Sigmoid colon (tissue), 7 donors: ENCODE measurements around the gene NMUR1. TPM values are rescaled to one million over a fixed set of nuclear protein-coding genes. Genes with fewer than 3 reads are reported as not detected.
A peak's percentile ranks its signal among the peaks of the same experiment; 100 is the strongest.
"Not testable (repeated sequence)": the region's sequence is repeated elsewhere in the genome, so short reads cannot be mapped to it uniquely, and the experiment has no call there.

Experiments
- DNase-seq: peaks from one replicate; pipeline ENCODE4 v3.0.0-alpha.2; 2019
- H3K27ac ChIP-seq, 4 donors: fragments of 200-600 bp; sonication (generic); one replicate each; pipeline ENCODE4 v1.5.1; 2016 to 2019; ENCODE audit warnings: mild to moderate bottlenecking in 1 of 4
- H3K27me3 ChIP-seq, 3 donors: fragments of 200-600 bp; sonication (generic); one replicate each; pipeline ENCODE4 v1.5.1; 2019; ENCODE audit warnings: mild to moderate bottlenecking in 1 of 3
- H3K36me3 ChIP-seq, 4 donors: fragments of 200-600 bp; sonication (generic); one replicate each; pipeline ENCODE4 v1.5.1; 2016 to 2019
- H3K4me1 ChIP-seq, 4 donors: fragments of 200-600 bp; sonication (generic); one replicate each; pipeline ENCODE4 v1.5.1; 2017 to 2019
- H3K4me3 ChIP-seq, 4 donors: fragments of 200-600 bp; sonication (generic); one replicate each; pipeline ENCODE4 v1.5.1; 2017 to 2019; ENCODE audit warnings: mild to moderate bottlenecking in 2 of 4, moderate library complexity in 1 of 4
- H3K9me3 ChIP-seq, 4 donors: fragments of 200-600 bp in 3 of 4; sonication (generic) in 3 of 4; one replicate each; pipeline versions ENCODE4 v1.5.1 to v1.6.1; 2013 to 2019
- CTCF ChIP-seq, 4 experiments: fragments of 450-650 bp in 3 of 4; fragments of 200-600 bp in 1 of 4; IDR thresholded peaks; one replicate each; pipeline ENCODE4 v1.5.1; 2016 to 2019; ENCODE audit warnings: antibody characterized with exemption in 4 of 4, mild to moderate bottlenecking in 3 of 4, moderate library complexity in 2 of 4
- EP300 ChIP-seq, 4 donors: sonication (generic); formaldehyde crosslinking; IDR thresholded peaks; one replicate each; pipeline ENCODE4 v1.6.1; 2017; ENCODE audit warnings: antibody characterized with exemption in 4 of 4
- POLR2A ChIP-seq, 2 donors: fragments of 450-650 bp; IDR thresholded peaks; one replicate each; pipeline ENCODE4 v1.6.1; 2016; ENCODE audit warnings: antibody characterized with exemption in 2 of 2, mild to moderate bottlenecking in 2 of 2, moderate library complexity in 2 of 2
- POLR2AphosphoS5 ChIP-seq, 4 donors: sonication (generic); formaldehyde crosslinking; IDR thresholded peaks; one replicate each; pipeline ENCODE4 v1.6.1; 2017; ENCODE audit warnings: antibody characterized with exemption in 4 of 4
- WGBS, 2 donors: extraction: QIAGEN DNeasy Blood & Tissue Kit; methylation state at CpG; one replicate each; pipeline ENCODE4 v1.1.7; 2013; 5-methylcytosine and 5-hydroxymethylcytosine counted together
- intact Hi-C: fragments of 100-400 bp; cut with DNase I; formaldehyde crosslinking; loops from one replicate; pipeline ENCODE4 v1.15.1; 2023
- polyA plus RNA-seq, 3 donors: library from polyadenylated mRNA; stranded (reverse); fragments of 200-250 nt; gene quantifications; one replicate each; pipeline ENCODE4 v1.2.3, GENCODE V29; 2013
- total RNA-seq, 4 donors: library from RNA; depleted of rRNA; stranded (reverse); fragments of >200 nt; gene quantifications; one replicate each; pipeline ENCODE4 v1.1.0, GENCODE V29; 2016
- donor health status: healthy with polysubstance abuse.
- donor health status: Bipolar disorder and iron deficiency.
- donor health status: healthy.

NMUR1 gene
- total and polyA plus RNA-seq, 7 donors: 0.14 to 0.36 (median 0.23) TPM; not detected in 2

DNA sequence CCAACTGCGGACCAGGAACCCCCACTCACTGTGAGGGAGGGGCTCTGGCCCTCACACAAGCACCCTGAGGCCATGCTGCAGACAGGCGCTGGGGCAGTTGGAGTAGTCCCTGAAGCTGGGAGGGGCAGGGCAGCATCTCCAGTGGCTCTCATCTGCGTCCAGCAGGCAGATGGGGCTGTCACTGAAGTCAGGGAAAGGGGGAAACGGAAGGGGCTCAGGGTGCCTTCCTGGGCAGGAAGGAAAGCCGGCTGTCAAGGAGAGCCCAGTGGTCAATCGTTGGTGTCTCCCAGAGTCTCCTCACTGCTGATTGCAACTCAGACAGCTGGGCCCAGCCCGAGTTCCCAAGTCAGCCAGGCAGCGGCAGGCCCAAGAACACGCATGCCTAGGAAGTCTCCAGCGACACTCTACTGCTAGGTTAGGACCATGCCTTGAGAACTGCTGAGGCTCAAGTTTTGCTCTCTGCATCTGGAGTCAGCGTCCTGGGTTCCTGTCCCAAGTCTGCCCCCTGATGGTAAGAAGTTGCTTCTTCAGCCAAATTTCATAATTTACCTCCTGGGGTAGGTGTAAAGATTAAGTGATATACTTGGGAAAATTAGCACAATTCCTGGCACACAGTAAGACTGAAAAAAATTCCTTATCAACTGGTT, 27.4 kb upstream of the NMUR1 start:
- peaks cover 0 to 2% (median under 1%) of the 10 kb centered on the region in 4 donors for H3K9me3 ChIP-seq
- DNase-seq: peak; percentile 89
- no peak overlapping the region for H3K4me3 ChIP-seq
- H3K27me3 ChIP-seq: no peaks in the 10 kb centered on the region
- peaks cover 0 to 20% (median 12%) of the 10 kb centered on the region in 4 donors for H3K4me1 ChIP-seq
- 40 to 41% methylated on average over 11 of the region's 11 CpGs for WGBS, 2 donors
- intact Hi-C loops: loop anchor here (1.0 to 5.0 kb wide), 3 partner anchors 27 to 75 kb away; partner anchors contain the start of gene NMUR1
- H3K36me3 ChIP-seq: no peaks in the 10 kb centered on the region
- peak overlapping the region; percentile 38 to 65 (median 52) for H3K27ac ChIP-seq
- TF ChIP-seq CTCF (IDR thresholded peaks at IDR 0.05): peak in 3 of 4 experiments; percentile 70 to 82 (median 72)
- TF ChIP-seq EP300 (IDR thresholded peaks at IDR 0.05): no peak
- no peak for TF ChIP-seq POLR2A (IDR thresholded peaks at IDR 0.05)

DNA sequence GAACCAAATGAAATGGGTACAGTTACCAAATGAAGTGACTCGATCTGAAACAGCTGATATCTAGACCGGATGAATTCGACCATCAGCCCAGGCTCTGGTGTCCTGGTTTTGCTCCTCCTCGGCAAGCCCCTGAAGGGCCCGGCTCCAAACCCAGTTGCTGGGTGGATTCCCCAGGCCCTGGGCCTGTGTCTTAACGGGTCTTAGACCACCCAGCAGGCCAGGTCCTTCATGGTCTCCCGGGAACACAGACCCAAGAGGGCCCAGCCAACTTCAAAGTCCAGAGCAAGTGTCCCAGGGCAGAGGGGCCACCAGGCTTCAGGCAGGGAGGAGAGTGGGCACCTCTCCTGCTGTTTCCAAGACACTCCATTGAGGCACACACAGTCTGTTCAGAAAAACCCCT, 26.7 kb upstream of the NMUR1 start:
- no peaks in the 10 kb centered on the region for H3K27me3 ChIP-seq
- no peak overlapping the region for H3K4me3 ChIP-seq
- peaks cover 0 to 6% (median 2%) of the 10 kb centered on the region in 4 donors for H3K9me3 ChIP-seq
- H3K4me1 ChIP-seq: peaks cover 0 to 20% (median 12%) of the 10 kb centered on the region in 4 donors
- WGBS, 2 donors: 77 to 80% methylated on average over 7 of the region's 7 CpGs
- H3K36me3 ChIP-seq: no peaks in the 10 kb centered on the region
- intact Hi-C loops: loop anchor here (5.0 kb wide), 1 partner anchor 40 kb away; no protein-coding TSS in a partner anchor
- no peak for DNase-seq
- peak overlapping the region in 2 of 4 donors; percentile 59 to 65 for H3K27ac ChIP-seq
- TF ChIP-seq POLR2A (IDR thresholded peaks at IDR 0.05) (no peak), EP300 (IDR thresholded peaks at IDR 0.05) (no peak), CTCF (IDR thresholded peaks at IDR 0.05) (no peak), POLR2AphosphoS5 (IDR thresholded peaks at IDR 0.05) (no peak)

DNA sequence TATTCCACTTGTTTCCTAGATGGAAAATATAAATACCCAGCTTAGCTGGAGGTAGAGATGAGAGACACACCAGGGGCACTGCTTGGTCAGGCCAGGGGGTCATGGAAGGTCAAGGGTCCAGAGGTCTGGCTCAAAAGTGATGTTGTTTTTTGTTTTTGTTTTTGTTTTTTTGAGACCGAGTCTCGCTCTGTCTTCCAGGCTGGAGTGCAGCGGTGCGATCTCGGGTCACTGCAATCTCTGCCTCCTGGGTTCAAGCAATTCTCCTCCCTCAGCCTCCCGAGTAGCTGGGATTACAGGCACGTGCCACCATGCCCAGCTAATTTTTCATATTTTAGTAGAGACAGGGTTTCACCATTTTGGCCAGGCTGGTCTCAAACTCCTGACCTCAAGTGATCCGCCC, 26.3 kb upstream of the NMUR1 start:
- H3K9me3 ChIP-seq, H3K27ac ChIP-seq, H3K27me3 ChIP-seq, H3K36me3 ChIP-seq, H3K4me3 ChIP-seq, DNase-seq: not testable (repeated sequence)
- 93% methylated on average over 8 of the region's 8 CpGs for WGBS, 2 donors
- intact Hi-C loops: loop anchor here (5.0 kb wide), 1 partner anchor 39 kb away; no protein-coding TSS in a partner anchor
- H3K4me1 ChIP-seq: peaks cover 0 to 20% (median 12%) of the 10 kb centered on the region in 4 donors

DNA sequence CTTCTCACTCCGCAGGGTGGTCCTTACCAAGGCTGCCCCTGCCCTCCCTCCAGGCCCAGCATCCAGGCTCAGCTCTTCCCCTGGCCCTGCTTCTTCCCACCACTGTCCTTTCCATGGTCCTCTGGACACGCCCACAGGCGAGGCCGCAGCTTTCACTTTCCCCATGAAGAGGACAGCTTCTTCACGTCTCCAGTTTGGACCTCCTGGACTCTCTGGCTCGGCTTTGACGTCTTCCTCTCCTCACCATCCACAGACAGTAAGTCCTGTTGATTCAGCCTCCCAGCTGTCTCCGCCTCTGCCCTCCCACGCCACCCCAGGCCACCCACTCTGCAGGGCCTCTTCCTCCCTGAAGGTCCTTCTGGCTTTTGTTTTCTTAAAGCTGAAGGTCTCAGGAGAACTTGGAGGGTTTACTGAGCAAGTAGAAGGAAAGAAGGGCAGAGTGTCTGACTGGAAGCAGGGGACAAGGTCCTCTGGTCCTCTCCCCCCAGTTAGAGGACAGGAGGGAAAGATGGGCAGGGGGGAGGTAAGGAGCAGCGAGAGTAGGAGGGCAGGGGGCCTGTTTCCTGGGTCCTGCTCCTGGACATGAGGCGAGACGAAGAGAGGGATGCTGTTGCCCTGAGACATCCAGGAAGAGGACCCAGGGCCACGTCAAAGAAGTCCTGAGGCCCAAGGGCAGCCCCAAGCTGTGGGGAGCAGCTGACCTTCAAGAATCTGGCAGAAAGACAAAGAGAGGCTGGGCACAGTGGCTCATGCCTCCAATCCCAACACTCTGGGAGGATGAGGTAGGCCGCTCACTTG, 24.7 kb upstream of the NMUR1 start:
- TF ChIP-seq POLR2AphosphoS5 (IDR thresholded peaks at IDR 0.05) (peak in 3 of 4 donors; percentile 29 to 51 (median 47)), CTCF (IDR thresholded peaks at IDR 0.05) (no peak), POLR2A (IDR thresholded peaks at IDR 0.05) (no peak), EP300 (IDR thresholded peaks at IDR 0.05) (no peak)
- Histone ChIP-seq H3K4me3 (peak overlapping the region in 3 of 4 donors; percentile 21 to 30 (median 28)), H3K36me3 (no peaks in the 10 kb centered on the region), H3K4me1 (peaks cover 0 to 20% (median 12%) of the 10 kb centered on the region in 4 donors), H3K27ac (peak overlapping the region; percentile 67 to 75 (median 74)), H3K27me3 (no peaks in the 10 kb centered on the region), H3K9me3 (peaks cover 0 to 6% (median 2%) of the 10 kb centered on the region in 4 donors)
- peak; percentile 90 for DNase-seq
- WGBS, 2 donors: 43 to 48% methylated on average over 14 of the region's 14 CpGs
- intact Hi-C loops: loop anchor here (5.0 kb wide), 1 partner anchor 38 kb away; no protein-coding TSS in a partner anchor

GRCh38 chr2:231554327-231554726, 24.1 kb upstream of the NMUR1 start:
- intact Hi-C loops: no loop called here
- Histone ChIP-seq H3K9me3 (peaks cover 0 to 6% (median 2%) of the 10 kb centered on the region in 4 donors), H3K27ac (peak overlapping the region; percentile 67 to 75 (median 74)), H3K27me3 (no peaks in the 10 kb centered on the region), H3K36me3 (no peaks in the 10 kb centered on the region), H3K4me1 (peaks cover 0 to 20% (median 12%) of the 10 kb centered on the region in 4 donors), H3K4me3 (peak overlapping the region in 3 of 4 donors; percentile 21 to 30 (median 28))
- WGBS, 2 donors: 42 to 69% methylated on average over 8 of the region's 8 CpGs
- no peak for DNase-seq
- no peak for TF ChIP-seq EP300 (IDR thresholded peaks at IDR 0.05)
- TF ChIP-seq CTCF (IDR thresholded peaks at IDR 0.05): no peak
- no peak for TF ChIP-seq POLR2AphosphoS5 (IDR thresholded peaks at IDR 0.05)
- no peak for TF ChIP-seq POLR2A (IDR thresholded peaks at IDR 0.05)
